GM12891 (cell line): ENCODE measurements around the gene OPCML.

ENCODE experiments used
- POLR2A ChIP-seq: IDR thresholded peaks from 2 replicates; pipeline ENCODE4 v1.6.1; 2011; ENCODE audit warnings: low read depth, low read length, control low read depth
- POLR2AphosphoS5 ChIP-seq: IDR thresholded peaks from 2 replicates; pipeline ENCODE4 v1.6.1; 2011; ENCODE audit warnings: low read depth, low read length, control low read depth
- TAF1 ChIP-seq: IDR thresholded peaks from 2 replicates; pipeline ENCODE4 v1.6.1; 2011; ENCODE audit warnings: low read depth, low read length, control low read depth

DNA sequence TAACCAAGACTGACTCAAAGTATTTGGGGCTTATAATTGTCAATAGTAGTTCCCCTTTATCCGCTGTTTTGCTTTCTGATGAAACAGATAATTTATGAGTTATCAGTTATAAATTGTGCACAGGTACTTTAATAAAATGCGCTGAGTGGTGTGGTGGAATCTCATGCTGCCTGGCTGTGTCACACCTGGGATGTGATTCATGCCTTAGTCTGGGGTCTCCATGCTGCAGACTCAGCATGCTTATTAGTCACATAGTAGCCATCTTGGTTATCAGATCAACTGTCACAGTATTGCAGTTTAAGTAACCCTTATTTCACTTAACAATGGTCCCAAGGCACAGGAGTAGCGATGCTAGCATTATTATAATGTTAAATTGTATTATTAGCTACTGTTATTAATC, 1166.7 kb downstream of the OPCML start:
- TF ChIP-seq POLR2A (no peak), POLR2AphosphoS5 (no peak), TAF1 (no peak)
